HCT116 (cell line): ENCODE data around the gene IL1RN.

ENCODE experiments used
- EZH2 ChIP-seq: fragments of 200-600 bp; sonication (generic); IDR thresholded peaks from 2 replicates; pipeline ENCODE4 v1.6.1; 2017; ENCODE audit warnings: antibody characterized with exemption, mixed run types
- JUND ChIP-seq: IDR thresholded peaks from 2 replicates; pipeline ENCODE4 v1.6.1; 2012
- POLR2A ChIP-seq: IDR thresholded peaks from 2 replicates; pipeline ENCODE4 v1.7.0; 2011; ENCODE audit warnings: borderline replicate concordance; ENCODE audit not compliant: insufficient read depth, insufficient read length; ENCODE audit errors: extremely low read depth
- POLR2AphosphoS5 ChIP-seq: IDR thresholded peaks from 2 replicates; pipeline ENCODE4 v1.6.1; 2011; ENCODE audit warnings: mild to moderate bottlenecking, low read depth, low read length, moderate library complexity
- RAD21 ChIP-seq: IDR thresholded peaks from 2 replicates; pipeline ENCODE4 v1.6.1; 2012; ENCODE audit warnings: low read depth, mild to moderate bottlenecking
- SP1 ChIP-seq: IDR thresholded peaks from 2 replicates; pipeline ENCODE4 v1.6.1; 2012; ENCODE audit warnings: low read depth
- TF ChIP-seq, protein P1 (sequence below), 3 experiments: fragments of 200-600 bp in 1 of 3; sonication (generic) in 1 of 3; IDR thresholded peaks in 2 of 3; conservative IDR thresholded peaks in 1 of 3; 2 replicates each; pipeline ENCODE4 v1.5.1; 2012 to 2017; ENCODE audit warnings: low read depth in 2 of 3, low read length in 2 of 3, antibody characterized with exemption in 1 of 3, borderline replicate concordance in 1 of 3, control low read depth in 1 of 3, mild to moderate bottlenecking in 1 of 3, mixed read lengths in 1 of 3, mixed run types in 1 of 3, moderate library complexity in 1 of 3; ENCODE audit not compliant: insufficient read depth in 1 of 3
- TF ChIP-seq, protein P2 (sequence below): IDR thresholded peaks from 2 replicates; pipeline ENCODE4 v1.6.1; 2012; ENCODE audit warnings: low read depth

DNA sequence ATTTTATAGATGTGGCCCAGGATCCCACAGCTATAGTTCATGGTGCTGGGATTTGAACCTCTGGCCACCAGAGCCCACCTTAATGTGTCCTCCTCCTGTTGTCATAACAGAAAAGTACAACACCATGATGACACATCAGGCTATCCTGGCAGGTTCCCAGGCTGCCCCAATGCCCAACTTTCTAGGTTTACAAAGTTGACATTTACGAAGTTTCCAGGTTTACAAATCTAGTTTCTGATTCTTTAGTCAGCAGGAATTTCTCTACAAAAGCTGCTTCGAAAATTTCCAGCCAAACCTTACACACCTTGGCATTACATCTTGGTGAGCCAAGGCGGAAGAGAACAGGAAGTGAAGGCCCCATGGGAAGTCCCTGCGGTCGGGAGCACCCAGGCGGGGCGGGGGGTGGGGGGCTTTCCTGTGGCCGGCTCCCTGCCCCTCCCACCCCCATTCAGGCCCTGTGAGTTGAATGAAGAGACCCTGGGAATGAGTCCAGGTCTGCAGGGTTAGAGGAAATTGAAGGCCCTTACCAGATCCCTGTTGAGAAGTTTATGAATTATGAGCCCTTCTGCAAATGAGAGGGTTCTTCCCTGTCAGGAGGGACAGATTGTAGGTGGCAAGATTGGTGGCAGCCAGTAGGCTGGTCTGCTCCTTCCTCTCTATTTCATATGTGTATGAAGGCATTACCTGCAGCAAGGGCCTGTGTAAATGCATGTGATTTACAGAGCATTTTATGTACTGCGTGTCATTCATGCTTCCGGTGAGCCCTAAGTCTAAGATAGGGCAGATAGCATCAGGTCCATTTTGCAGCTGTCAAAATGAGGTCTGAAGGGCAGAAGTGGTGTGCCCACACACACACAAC lies 11.1 kb upstream of the IL1RN start:
- no peak for TF ChIP-seq POLR2A
- no peak for TF ChIP-seq POLR2AphosphoS5
- TF ChIP-seq JUND = no peak
- TF ChIP-seq, protein P1, sequence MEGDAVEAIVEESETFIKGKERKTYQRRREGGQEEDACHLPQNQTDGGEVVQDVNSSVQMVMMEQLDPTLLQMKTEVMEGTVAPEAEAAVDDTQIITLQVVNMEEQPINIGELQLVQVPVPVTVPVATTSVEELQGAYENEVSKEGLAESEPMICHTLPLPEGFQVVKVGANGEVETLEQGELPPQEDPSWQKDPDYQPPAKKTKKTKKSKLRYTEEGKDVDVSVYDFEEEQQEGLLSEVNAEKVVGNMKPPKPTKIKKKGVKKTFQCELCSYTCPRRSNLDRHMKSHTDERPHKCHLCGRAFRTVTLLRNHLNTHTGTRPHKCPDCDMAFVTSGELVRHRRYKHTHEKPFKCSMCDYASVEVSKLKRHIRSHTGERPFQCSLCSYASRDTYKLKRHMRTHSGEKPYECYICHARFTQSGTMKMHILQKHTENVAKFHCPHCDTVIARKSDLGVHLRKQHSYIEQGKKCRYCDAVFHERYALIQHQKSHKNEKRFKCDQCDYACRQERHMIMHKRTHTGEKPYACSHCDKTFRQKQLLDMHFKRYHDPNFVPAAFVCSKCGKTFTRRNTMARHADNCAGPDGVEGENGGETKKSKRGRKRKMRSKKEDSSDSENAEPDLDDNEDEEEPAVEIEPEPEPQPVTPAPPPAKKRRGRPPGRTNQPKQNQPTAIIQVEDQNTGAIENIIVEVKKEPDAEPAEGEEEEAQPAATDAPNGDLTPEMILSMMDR (IDR thresholded peaks at IDR 0.05 in 2 of 3, conservative IDR thresholded peaks at IDR 0.05 in 1 of 3; ENCODE audit: borderline replicate concordance in 1 of 3, insufficient read depth in 1 of 3, low read depth in 2 of 3, low read length in 2 of 3) = no peak
- TF ChIP-seq, protein P2, sequence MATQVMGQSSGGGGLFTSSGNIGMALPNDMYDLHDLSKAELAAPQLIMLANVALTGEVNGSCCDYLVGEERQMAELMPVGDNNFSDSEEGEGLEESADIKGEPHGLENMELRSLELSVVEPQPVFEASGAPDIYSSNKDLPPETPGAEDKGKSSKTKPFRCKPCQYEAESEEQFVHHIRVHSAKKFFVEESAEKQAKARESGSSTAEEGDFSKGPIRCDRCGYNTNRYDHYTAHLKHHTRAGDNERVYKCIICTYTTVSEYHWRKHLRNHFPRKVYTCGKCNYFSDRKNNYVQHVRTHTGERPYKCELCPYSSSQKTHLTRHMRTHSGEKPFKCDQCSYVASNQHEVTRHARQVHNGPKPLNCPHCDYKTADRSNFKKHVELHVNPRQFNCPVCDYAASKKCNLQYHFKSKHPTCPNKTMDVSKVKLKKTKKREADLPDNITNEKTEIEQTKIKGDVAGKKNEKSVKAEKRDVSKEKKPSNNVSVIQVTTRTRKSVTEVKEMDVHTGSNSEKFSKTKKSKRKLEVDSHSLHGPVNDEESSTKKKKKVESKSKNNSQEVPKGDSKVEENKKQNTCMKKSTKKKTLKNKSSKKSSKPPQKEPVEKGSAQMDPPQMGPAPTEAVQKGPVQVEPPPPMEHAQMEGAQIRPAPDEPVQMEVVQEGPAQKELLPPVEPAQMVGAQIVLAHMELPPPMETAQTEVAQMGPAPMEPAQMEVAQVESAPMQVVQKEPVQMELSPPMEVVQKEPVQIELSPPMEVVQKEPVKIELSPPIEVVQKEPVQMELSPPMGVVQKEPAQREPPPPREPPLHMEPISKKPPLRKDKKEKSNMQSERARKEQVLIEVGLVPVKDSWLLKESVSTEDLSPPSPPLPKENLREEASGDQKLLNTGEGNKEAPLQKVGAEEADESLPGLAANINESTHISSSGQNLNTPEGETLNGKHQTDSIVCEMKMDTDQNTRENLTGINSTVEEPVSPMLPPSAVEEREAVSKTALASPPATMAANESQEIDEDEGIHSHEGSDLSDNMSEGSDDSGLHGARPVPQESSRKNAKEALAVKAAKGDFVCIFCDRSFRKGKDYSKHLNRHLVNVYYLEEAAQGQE = no peak
- no peak for TF ChIP-seq SP1
- TF ChIP-seq EZH2 = no peak
- no peak for TF ChIP-seq RAD21
